ENCODE measurements around the gene CDH6. TPM values are rescaled to one million over a fixed set of nuclear protein-coding genes. Genes with fewer than 3 reads are reported as not detected.

CDH6 gene
- polyA plus RNA-seq, 4 donors: 4.8 to 63.9 (median 58.7) TPM

DNA sequence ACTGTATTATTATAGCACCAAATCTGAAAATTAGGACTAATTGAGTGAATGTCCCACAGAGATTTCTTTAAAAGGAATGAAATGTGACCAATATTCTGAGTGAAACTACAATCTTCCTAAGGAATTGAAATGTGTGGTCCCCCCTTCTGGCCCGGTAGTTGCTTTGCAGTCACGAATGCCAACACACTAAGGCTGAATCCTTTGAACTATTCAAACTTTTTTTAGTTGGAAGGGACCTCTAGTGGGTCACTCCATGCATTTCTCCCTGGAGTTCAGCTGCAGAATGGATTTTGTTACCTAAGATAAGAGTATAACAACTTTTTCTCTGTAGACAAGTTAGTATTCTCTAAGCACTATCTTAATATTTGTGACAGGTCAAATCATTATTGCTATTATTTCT is 2.8 kb downstream of the CDH6 start:
- DNase-seq (ENCODE audit: low read depth in 4 of 4, low spot score in 3 of 4): no peak

DNA sequence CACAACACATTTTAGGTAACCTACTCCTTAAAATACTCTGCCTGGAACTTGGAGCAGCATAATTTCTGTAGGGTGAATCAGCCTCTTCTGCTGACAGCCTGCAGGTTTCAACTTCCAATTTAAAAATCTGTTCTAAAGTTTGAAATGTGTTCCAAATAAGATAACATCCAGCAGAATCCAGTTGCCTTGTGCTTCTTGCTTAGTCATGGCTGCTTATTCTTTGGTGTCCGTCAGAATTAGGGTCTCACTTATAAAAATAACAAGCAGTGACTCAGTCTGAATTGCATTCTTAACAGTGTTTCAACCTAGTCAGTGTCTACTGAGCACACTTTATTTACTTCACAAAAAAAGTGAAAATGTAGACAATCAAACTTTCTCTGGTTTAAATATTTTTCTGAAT is 3.7 kb downstream of the CDH6 start:
- no peak for DNase-seq (ENCODE audit: low read depth in 4 of 4, low spot score in 3 of 4)

DNA sequence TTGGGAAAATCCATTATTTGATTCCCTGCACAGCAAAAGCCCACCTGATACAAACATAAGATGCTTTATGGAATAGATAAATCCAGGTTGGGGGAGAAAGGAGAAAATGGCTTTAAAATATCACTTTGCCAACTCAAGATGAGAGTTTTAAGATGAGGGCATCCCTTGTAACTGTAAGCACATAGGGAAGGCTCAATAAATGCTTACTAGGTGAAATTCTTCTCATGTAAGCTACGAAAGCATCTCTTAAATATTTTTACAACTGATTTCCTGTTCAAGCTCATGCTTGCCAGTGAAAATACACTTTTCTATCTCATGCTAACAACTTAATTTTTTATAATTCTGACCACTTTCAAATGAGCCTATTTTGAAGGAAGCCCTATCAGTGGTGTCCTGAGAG is 11.5 kb downstream of the CDH6 start:
- DNase-seq (ENCODE audit: low read depth in 4 of 4, low spot score in 3 of 4): no peak

DNA sequence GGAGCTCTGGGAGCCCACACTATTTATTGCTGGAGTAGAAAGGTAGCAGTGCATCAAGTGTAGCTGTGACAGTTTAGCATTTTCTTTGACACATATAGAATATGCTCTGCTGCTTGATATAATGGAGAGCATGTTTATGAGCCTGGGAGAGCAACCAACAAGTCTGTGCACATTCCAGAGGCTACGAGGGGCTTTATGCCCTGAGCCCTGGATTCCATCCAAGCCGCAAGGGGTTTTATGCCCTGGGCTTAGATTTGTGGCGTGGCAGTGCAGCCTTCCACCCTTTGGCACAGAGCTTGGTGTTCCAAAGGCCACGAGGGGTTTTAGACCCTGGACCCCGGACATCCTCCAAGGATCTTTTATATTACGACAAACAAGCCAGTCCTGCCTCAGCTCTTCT is 14.6 kb downstream of the CDH6 start:
- DNase-seq (ENCODE audit: low read depth in 4 of 4, low spot score in 3 of 4): no peak

DNA sequence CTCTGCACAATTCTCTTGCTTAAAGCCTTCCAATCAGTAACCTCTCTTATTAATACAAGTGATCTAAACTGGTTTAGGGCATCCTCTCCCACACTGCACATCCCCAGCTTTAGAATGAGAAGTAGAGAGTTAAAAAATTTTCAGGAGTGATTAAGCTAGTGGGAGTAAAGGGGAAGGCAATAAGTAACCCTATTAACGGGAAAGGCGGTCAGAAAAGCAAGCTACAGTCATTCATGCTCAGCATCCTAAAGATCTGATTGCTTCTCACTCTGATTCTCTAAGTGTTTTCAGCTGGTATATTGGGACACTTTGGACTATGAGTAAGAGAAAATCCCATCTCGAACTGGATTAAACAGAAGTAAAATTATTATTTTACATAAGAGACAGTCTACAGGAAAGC is 15.8 kb downstream of the CDH6 start:
- no peak for DNase-seq (ENCODE audit: low read depth in 4 of 4, low spot score in 3 of 4)

DNA sequence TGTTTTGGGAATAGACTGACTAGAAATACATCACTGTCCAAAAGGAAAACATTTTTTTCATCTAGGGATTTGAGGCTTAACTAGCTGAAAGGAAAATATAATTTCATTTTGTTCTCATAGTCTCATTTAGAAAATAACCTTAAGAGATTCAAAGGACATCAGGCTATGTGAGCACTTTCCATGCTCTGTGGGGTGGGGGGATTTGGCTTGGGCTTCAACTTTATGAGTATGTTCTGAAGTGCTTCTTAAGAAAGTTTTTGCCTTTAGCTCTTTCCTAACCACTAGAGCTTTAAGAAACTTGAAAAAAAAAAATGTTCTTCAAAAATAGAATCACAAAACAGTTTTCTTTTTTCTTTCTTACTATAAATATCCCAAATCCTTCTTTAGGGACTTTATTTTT is 17.6 kb downstream of the CDH6 start:
- no peak for DNase-seq (ENCODE audit: low read depth in 4 of 4, low spot score in 3 of 4)

DNA sequence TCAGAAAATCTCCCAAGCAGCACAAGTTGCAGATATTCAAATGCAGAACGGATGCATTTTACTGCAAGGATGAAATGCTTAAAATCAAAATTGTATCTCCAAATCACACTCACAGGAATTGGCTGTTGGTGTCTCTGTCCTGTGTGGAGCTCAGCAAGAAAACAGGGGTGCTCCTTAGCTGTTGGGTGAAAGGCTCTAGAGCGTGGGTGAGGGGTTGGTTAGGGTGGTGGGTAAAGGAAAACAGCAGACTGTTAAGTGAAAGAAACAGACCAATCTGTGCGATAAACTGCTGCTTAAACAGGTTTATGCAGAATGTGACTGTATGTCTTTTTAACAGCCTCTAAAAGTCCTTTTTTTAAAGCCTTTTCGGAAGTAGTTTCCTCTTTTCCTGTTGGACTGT is 19.8 kb downstream of the CDH6 start:
- no peak for DNase-seq (ENCODE audit: low read depth in 4 of 4, low spot score in 3 of 4)

DNA sequence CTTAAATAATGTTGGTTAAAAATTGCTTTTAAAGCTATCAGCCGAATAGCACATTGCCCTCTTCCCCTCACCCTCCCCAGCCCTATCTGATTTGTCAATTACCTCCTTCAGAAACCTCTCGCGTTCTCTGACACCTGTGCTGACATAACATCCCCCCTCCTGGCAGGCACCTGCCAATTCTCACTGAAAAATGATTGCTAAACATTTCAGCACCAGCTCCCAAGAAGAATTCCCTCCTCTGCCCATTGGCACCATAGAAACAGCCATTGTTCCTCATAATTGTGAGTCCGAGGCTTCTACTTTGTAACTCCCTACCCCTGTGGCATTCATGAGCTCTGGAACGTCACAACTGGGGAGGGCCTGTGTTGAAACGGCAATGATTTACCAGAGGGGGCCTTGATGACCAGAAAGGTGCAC is 20.2 kb downstream of the CDH6 start:
- DNase-seq (ENCODE audit: low read depth in 4 of 4, low spot score in 3 of 4): no peak

DNA sequence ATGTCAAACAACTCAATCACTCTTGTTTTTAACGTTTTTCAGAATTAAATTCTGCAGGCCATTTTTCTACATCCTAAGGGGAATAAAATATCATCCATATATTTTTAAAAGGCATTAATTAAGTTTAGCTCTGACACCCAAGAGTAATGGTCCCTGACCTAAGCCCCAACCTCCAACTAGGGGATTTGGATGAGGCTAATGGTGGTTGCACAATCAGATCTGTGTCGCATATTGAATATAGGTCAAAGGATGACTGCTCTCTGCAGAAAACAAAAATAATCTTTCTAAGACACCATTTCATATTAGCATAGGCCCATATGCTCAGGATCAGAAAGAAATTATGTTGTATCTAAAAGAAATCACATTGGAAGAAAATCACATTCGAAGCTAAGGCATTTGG is 20.7 kb downstream of the CDH6 start:
- DNase-seq (ENCODE audit: low read depth in 4 of 4, low spot score in 3 of 4): no peak

DNA sequence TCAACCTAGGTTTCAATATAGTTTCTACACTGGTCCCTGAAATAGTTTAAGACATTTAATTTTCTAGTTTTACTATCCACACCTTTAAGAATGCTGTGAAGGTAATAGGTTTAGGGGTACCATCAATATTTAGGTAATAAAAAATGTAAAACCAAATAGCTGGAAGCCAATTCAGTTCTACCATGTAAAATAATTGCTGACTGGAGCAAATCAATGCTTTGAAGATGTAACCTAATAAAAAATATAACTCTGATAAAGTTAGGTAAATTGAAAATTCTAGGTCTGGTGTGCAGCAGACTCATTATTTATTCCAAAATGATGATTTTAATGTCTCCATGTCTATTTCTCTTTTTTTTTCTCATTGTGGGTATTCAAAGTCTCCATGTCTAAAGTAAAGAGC is 21.8 kb downstream of the CDH6 start:
- DNase-seq (ENCODE audit: low read depth in 4 of 4, low spot score in 3 of 4): no peak

DNA sequence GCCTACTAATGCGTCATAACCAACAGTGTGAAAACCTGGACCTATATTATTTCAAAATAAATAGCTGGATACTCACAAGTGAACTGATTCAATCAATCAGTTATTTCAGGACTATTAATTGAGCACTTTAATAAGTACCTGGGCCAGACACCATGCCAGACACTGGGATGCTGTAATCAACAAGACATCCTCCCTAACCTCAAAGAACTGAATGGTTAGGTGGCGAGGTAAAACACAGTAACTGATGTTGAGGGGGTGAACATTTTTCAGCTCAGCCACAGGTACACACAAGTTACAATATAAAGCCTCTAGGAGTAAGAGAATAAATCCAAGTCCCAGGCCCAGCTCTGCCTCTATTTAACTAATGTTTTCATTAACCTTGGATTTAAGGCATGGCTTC is 24.0 kb downstream of the CDH6 start:
- no peak for DNase-seq (ENCODE audit: low read depth in 4 of 4, low spot score in 3 of 4)

DNA sequence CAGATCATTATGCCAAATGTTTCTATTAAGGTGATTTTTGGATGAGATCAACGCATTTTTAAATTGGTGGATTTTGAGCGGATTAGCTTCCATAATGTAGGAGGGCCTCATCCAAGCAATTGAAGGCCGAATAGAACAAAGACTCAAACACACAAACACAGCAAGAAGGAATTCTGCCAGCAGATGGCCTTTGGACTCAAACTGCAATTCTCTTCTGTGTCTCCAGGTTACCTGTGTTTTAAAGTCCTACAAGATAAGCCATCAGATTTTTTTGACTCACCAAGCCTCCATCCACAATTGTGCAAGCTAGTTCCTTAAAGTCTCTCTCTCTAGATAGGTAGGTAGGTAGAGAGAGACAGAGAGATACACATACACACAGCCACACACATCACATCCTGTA is 25.5 kb downstream of the CDH6 start:
- DNase-seq (ENCODE audit: low read depth in 4 of 4, low spot score in 3 of 4): no peak

DNA sequence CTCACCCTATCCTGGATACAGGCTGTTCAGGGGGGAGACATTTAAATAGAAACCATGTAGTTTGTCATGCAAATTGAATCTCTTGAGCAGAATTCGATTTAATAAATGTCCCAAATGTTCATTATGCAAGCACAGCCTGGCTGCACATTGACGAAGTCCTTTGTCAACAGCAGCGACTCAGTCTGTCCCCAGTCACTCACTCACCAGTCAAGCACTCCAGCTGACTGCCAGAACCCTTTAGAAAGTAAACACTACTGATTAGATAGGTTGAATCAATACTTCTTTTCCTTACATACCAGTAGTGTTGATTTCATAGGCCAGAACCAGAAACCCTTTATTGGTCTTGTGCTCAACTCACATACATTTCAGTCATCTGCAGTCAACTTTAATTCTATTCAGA is 27.5 kb downstream of the CDH6 start:
- DNase-seq (ENCODE audit: low read depth in 4 of 4, low spot score in 3 of 4): no peak

DNA sequence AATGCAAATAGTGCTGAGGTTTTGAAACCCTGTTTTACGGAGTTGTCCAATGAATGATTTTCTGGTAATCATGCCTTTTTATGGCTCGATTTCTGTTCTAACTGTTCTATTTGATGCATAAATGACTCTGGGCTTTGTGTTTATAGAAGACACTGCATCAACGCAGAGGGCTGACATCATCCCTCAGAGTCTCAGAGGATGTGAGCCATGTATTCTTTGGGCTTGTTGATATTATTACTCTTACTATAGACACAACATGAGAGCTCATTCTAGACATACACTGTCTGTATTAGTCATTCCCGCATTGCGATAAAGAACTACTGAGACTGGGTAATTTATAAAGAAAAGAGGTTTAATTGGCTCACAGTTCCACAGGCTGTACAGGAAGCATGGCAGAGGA is 31.6 kb downstream of the CDH6 start:
- DNase-seq (ENCODE audit: low read depth in 4 of 4, low spot score in 3 of 4): no peak

DNA sequence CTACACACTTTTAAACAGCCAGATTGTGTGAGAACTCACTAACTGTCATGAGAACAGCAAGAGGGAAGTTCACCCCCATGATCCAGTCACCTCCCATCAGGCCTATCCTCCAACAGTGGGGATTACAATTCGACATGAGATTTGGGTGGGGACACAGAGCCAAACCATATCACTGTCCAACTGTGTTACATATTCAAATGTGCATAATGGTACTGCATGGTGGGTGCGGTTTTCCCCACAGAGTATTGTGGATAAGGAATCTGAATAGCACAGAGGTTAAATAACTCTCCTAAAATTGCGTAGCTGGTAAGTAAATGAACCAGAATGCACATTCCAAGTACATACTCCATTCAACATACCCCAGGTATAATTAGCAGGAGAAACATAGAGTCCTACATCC is 32.1 kb downstream of the CDH6 start:
- DNase-seq (ENCODE audit: low read depth in 4 of 4, low spot score in 3 of 4): no peak

DNA sequence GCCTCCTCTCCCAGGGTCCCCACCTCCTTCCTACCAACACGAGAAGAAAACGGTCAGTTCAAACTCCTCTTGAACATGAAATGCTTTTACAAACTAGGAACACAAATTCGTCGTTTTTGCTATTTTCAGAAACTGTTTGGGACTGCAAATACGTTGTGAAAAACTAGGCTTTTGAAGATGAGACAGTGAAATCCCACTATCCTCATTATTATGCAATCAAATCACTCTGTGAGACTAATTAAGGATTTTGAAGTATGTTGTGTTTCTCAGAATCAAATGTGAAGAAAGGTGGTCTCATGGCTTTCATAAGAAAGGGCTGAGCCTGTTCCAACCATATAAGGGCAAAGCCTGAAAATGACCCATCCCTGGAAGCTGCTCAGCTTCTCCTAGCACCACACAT is 33.2 kb downstream of the CDH6 start:
- DNase-seq (ENCODE audit: low read depth in 4 of 4, low spot score in 3 of 4): no peak

DNA sequence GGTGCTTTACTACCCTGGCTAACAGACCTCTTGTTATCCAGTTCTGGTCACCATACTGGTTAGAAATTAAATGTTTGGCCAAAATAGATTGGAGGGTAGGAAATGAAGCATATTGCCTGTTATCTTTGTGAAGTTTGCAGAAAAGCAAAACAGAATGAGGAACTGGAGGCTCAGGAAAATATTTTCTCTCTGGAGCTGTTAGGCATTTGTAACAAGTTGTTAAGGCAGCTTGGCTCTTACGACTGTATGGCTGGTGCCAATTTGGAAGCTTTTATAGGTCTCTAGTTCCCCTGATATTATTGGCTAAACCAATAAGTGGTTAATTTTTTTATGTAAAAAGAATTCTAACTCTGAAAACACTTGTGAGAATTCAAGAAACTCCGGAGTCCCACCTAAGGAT is 35.8 kb downstream of the CDH6 start:
- no peak for DNase-seq (ENCODE audit: low read depth in 4 of 4, low spot score in 3 of 4)

DNA sequence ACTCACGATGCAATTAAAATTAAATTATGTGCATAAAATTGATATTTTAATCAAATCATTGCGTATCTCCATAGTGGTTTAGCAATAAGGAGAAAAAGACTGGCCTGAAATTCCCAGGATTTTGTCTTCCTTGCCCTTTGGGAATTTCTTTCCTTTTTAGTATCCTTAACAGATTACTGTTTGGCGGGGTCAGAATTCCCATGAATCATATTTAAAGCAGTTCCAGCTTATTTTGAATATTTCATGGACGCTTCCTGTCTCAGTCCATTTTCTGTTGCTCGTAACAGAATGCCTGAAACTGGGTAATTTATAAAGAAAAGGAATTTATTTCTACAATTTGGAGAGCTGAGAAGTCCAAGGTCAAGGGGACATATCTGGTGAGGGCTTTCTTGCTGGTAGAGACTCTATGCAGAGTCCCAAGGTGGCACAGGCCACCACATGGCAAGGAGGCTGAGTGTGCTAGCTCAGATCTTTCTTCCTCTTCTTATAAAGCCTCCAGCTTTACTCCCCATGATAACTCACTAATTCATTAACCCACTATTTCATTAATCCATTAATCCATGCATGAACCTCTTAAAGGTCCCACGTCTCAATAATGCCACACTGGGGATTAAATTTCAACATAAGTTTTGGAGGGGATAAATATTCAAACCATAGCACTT is 37.8 kb downstream of the CDH6 start:
- no peak for DNase-seq (ENCODE audit: low read depth in 4 of 4, low spot score in 3 of 4)

DNA sequence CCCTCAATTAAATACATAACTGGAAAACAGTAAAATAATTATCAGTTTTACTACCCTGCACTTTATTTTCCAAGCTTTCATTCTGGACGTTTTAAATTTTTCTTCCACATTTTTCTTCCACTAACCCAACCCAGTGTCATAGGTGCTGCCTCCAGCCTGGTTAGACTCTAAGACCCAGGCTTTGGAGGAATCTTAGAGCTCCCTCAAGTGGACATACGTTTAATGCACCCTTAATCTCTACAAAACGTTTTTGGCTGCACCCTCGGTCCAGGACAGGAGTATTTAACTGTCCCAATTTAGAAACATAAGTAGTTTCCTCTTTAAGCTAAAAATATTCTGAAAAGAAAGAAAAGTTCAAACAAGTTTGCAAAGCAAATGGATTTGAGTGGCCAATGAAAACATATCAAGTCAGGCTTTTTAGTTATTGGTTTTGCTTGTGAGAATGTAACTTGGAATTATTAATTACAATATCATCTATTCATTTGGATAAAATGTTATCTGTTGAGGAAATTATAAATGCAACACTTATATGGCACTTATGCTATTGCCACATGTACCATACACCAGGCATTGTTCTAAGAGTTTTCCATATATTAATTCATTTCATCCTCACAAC is 38.9 kb downstream of the CDH6 start:
- peak in 2 of 4 donors; percentile 27 to 31 for DNase-seq (ENCODE audit: low read depth in 4 of 4, low spot score in 3 of 4)

DNA sequence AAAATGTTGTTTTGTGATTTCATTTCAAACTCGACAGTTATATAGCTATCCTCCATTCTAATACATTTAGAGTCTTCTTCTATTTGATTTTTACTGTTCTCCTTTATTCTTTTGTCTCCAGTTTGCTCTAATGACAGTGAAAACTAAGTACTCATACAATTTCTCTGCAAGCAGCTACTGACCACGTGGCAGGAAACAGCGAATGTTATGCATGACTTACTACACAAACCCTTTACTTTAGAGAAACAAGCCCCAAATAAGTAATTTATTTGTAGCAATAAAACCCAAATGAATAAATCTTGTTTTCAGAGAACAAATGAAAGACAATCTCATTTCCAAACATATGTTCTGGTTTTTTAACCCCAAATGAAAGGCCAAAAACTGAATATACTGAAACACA is 41.9 kb downstream of the CDH6 start:
- DNase-seq (ENCODE audit: low read depth in 4 of 4, low spot score in 3 of 4): no peak

DNA sequence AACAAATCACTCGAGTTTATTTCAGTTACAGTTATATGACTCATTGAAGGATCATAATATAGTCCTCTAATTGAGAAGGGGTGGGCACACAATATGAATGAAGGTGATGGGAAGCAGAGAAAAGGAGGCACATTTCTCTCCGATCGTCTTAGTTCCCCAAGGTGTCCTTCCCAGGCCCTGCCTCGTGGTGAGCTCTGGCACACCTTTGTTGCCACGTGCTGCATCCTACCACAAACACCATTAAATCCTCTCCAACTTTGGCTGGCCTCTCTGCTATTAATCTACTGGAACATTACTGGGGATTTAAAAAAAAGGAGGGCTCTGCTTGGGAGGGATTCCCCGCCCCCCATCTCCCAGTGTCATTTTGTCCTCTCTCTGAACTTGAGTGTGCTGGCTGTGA is 42.9 kb downstream of the CDH6 start:
- no peak for DNase-seq (ENCODE audit: low read depth in 4 of 4, low spot score in 3 of 4)

DNA sequence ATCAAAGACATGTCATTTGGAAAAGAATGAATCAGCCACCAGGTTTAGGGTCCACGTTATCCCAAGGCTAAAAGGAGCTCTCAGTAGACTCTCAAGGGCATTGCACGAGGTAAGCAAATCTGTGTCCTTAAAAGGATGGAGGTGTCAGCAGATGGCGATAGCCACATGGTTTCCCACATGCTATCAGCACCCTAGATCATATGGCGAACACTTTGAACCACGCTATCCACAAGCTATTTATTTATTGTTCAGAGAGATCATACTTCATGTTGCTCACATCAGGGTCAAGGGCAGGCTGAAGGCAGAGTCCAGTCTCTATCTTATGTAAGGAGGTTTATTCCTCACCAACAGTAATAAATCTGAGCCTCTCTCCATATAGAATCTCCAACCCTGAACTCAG is 43.7 kb downstream of the CDH6 start:
- no peak for DNase-seq (ENCODE audit: low read depth in 4 of 4, low spot score in 3 of 4)

DNA sequence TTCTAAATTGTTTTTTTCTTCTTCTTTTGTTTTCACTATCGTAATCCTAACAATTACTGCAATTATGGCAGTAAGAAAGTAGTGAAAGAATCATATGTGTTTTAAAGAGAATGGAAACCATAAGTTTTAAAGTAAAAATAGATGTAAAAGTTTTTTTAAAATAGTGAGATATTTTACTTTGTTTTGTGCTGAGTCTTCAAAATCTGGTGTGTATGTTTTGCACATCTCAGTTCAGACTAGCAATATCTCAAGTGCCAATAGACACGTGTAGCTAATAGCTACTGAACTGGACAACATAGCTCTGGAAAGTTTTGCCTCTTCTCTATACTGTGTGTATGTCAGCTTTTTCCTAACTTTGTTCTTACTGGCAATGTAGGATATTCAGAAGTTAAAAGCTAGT is 45.0 kb downstream of the CDH6 start:
- DNase-seq (ENCODE audit: low read depth in 4 of 4, low spot score in 3 of 4): no peak
